ENCODE data around the gene IL13RA1. TPM values are rescaled to one million over a fixed set of nuclear protein-coding genes. Genes with fewer than 3 reads are reported as not detected.
"Not testable (repeated sequence)": the region's sequence is repeated elsewhere in the genome, so short reads cannot be mapped to it uniquely, and the experiment has no call there.

IL13RA1 gene
- total and polyA plus RNA-seq, 3 experiments from 2014 or later: 0.59 to 0.60 TPM; not detected in 1

- Histone ChIP-seq H3K36me3 (ENCODE audit: insufficient read depth, low read length) (no peaks in the 10 kb centered on the region), H3K4me3 (ENCODE audit: low read length) (no peak overlapping the region), H3K27ac (ENCODE audit: low read depth, low read length) (no peak overlapping the region), H3K9me3 (ENCODE audit: low read length) (no peaks in the 10 kb centered on the region), H3K27me3 (ENCODE audit: insufficient read depth, low read length, poor library complexity, severe bottlenecking) (no peaks in the 10 kb centered on the region), H3K4me1 (ENCODE audit: insufficient read depth, low read length) (no peaks in the 10 kb centered on the region)
- no peak overlapping the region for H3K4me3 Mint-ChIP-seq
- peak overlapping the region in 3 of 8 donors; percentile 7 to 81 (median 43) for H3K27ac Mint-ChIP-seq
- H3K9me3 Mint-ChIP-seq: no peaks in the 10 kb centered on the region
- ChIA-PET CTCF (no interaction called here), POLR2A (no interaction called here)
- H3K36me3 Mint-ChIP-seq: peaks cover 0 to 4% (median 0%) of the 10 kb centered on the region in 3 donors
- H3K4me1 Mint-ChIP-seq: peaks cover 0 to 9% (median 8%) of the 10 kb centered on the region in 3 donors
- DNase-seq: no peak
- H3K27me3 Mint-ChIP-seq: peaks cover 0 to 2% of the 10 kb centered on the region in 2 donors
Measured at GRCh38 chrX:118698516-118699170, 28.8 kb upstream of the IL13RA1 start.

- Histone ChIP-seq H3K36me3 (ENCODE audit: insufficient read depth, low read length) (no peaks in the 10 kb centered on the region), H3K4me1 (ENCODE audit: insufficient read depth, low read length) (no peaks in the 10 kb centered on the region), H3K4me3 (ENCODE audit: low read length) (no peak overlapping the region), H3K27ac (ENCODE audit: low read depth, low read length) (no peak overlapping the region), H3K9me3 (ENCODE audit: low read length) (no peaks in the 10 kb centered on the region), H3K27me3 (ENCODE audit: insufficient read depth, low read length, poor library complexity, severe bottlenecking) (no peaks in the 10 kb centered on the region)
- H3K9me3 Mint-ChIP-seq: no peaks in the 10 kb centered on the region
- H3K27me3 Mint-ChIP-seq: peaks cover 0 to 2% of the 10 kb centered on the region in 2 donors
- DNase-seq: no peak
- H3K27ac Mint-ChIP-seq: peak overlapping the region in 3 of 8 donors; percentile 3 to 52 (median 15)
- H3K36me3 Mint-ChIP-seq: no peaks in the 10 kb centered on the region
- no peak overlapping the region for H3K4me3 Mint-ChIP-seq
- CTCF ChIA-PET: no interaction called here
- peaks cover 2 to 12% (median 8%) of the 10 kb centered on the region in 3 donors for H3K4me1 Mint-ChIP-seq
- POLR2A ChIA-PET: no interaction called here
Measured at GRCh38 chrX:118702741-118703140, 24.7 kb upstream of the IL13RA1 start.

GRCh38 chrX:118706681-118707080, 20.7 kb upstream of the IL13RA1 start:
- CTCF ChIA-PET: no interaction called here

GRCh38 chrX:118714521-118714920, 12.9 kb upstream of the IL13RA1 start:
- DNase-seq: no peak
- CTCF ChIA-PET: no interaction called here
- Mint-ChIP-seq H3K27ac (no peak overlapping the region), H3K9me3 (no peaks in the 10 kb centered on the region), H3K4me3 (no peak overlapping the region), H3K36me3 (peaks cover 0 to 3% (median 0%) of the 10 kb centered on the region in 3 donors), H3K4me1 (no peaks in the 10 kb centered on the region), H3K27me3 (peaks cover 7 to 14% of the 10 kb centered on the region in 2 donors)
- H3K9me3 ChIP-seq (ENCODE audit: low read length): no peaks in the 10 kb centered on the region
- H3K36me3 ChIP-seq (ENCODE audit: insufficient read depth, low read length): no peaks in the 10 kb centered on the region
- H3K4me3 ChIP-seq (ENCODE audit: low read length): no peak overlapping the region
- H3K27me3 ChIP-seq (ENCODE audit: insufficient read depth, low read length, poor library complexity, severe bottlenecking): no peaks in the 10 kb centered on the region
- no peaks in the 10 kb centered on the region for H3K4me1 ChIP-seq (ENCODE audit: insufficient read depth, low read length)
- H3K27ac ChIP-seq (ENCODE audit: low read depth, low read length): no peak overlapping the region
- POLR2A ChIA-PET: no interaction called here

More at GRCh38 chrX:118706681-118707080, 20.7 kb upstream of the IL13RA1 start:
- Mint-ChIP-seq H3K27me3 (peaks cover 0 to 4% of the 10 kb centered on the region in 2 donors), H3K4me3 (no peak overlapping the region), H3K9me3 (no peaks in the 10 kb centered on the region), H3K4me1 (peaks cover 2 to 12% (median 8%) of the 10 kb centered on the region in 3 donors), H3K27ac (no peak overlapping the region), H3K36me3 (no peaks in the 10 kb centered on the region)
- DNase-seq: no peak
- H3K4me3 ChIP-seq (ENCODE audit: low read length): no peak overlapping the region
- POLR2A ChIA-PET: no interaction called here
- no peaks in the 10 kb centered on the region for H3K4me1 ChIP-seq (ENCODE audit: insufficient read depth, low read length)
- no peaks in the 10 kb centered on the region for H3K9me3 ChIP-seq (ENCODE audit: low read length)
- no peak overlapping the region for H3K27ac ChIP-seq (ENCODE audit: low read depth, low read length)
- H3K27me3 ChIP-seq (ENCODE audit: insufficient read depth, low read length, poor library complexity, severe bottlenecking): no peaks in the 10 kb centered on the region
- no peaks in the 10 kb centered on the region for H3K36me3 ChIP-seq (ENCODE audit: insufficient read depth, low read length)

GRCh38 chrX:118715917-118716316, 11.5 kb upstream of the IL13RA1 start:
- CTCF ChIA-PET: not testable (repeated sequence)
- H3K4me3 Mint-ChIP-seq: peak overlapping the region in 1 of 7 donors; percentile 70

GRCh38 chrX:118716833-118717232, 10.6 kb upstream of the IL13RA1 start:
- H3K27ac Mint-ChIP-seq; H3K4me3 ChIP-seq (ENCODE audit: low read length); CTCF ChIA-PET; H3K36me3 Mint-ChIP-seq; H3K27me3 ChIP-seq (ENCODE audit: insufficient read depth, low read length, poor library complexity, severe bottlenecking); H3K27ac ChIP-seq (ENCODE audit: low read depth, low read length); H3K4me3 Mint-ChIP-seq; H3K9me3 Mint-ChIP-seq; DNase-seq; POLR2A ChIA-PET; H3K36me3 ChIP-seq (ENCODE audit: insufficient read depth, low read length); H3K4me1 Mint-ChIP-seq; H3K9me3 ChIP-seq (ENCODE audit: low read length); H3K4me1 ChIP-seq (ENCODE audit: insufficient read depth, low read length): not testable (repeated sequence)
- peaks cover 10 to 14% of the 10 kb centered on the region in 2 donors for H3K27me3 Mint-ChIP-seq

More at GRCh38 chrX:118715917-118716316, 11.5 kb upstream of the IL13RA1 start:
- H3K36me3 Mint-ChIP-seq; H3K9me3 ChIP-seq (ENCODE audit: low read length); POLR2A ChIA-PET; H3K4me3 ChIP-seq (ENCODE audit: low read length); DNase-seq; H3K27ac Mint-ChIP-seq; H3K9me3 Mint-ChIP-seq; H3K27ac ChIP-seq (ENCODE audit: low read depth, low read length); H3K36me3 ChIP-seq (ENCODE audit: insufficient read depth, low read length); H3K4me1 ChIP-seq (ENCODE audit: insufficient read depth, low read length); H3K27me3 ChIP-seq (ENCODE audit: insufficient read depth, low read length, poor library complexity, severe bottlenecking); H3K4me1 Mint-ChIP-seq: not testable (repeated sequence)
- H3K27me3 Mint-ChIP-seq: peaks cover 10 to 14% of the 10 kb centered on the region in 2 donors

GRCh38 chrX:118717678-118718391, 9.6 kb upstream of the IL13RA1 start:
- DNase-seq: no peak
- H3K36me3 ChIP-seq (ENCODE audit: insufficient read depth, low read length): no peaks in the 10 kb centered on the region
- ChIA-PET POLR2A (no interaction called here), CTCF (no interaction called here)
- Mint-ChIP-seq H3K27me3 (peaks cover 10 to 15% of the 10 kb centered on the region in 2 donors), H3K9me3 (no peaks in the 10 kb centered on the region), H3K4me1 (no peaks in the 10 kb centered on the region), H3K36me3 (peaks cover 0 to 3% (median 0%) of the 10 kb centered on the region in 3 donors), H3K27ac (no peak overlapping the region), H3K4me3 (no peak overlapping the region)
- H3K27me3 ChIP-seq (ENCODE audit: insufficient read depth, low read length, poor library complexity, severe bottlenecking): no peaks in the 10 kb centered on the region
- no peak overlapping the region for H3K4me3 ChIP-seq (ENCODE audit: low read length)
- no peaks in the 10 kb centered on the region for H3K4me1 ChIP-seq (ENCODE audit: insufficient read depth, low read length)
- no peak overlapping the region for H3K27ac ChIP-seq (ENCODE audit: low read depth, low read length)
- H3K9me3 ChIP-seq (ENCODE audit: low read length): no peaks in the 10 kb centered on the region

- H3K27ac ChIP-seq (ENCODE audit: low read depth, low read length): no peak overlapping the region
- Mint-ChIP-seq H3K36me3 (peaks cover 0 to 3% (median 0%) of the 10 kb centered on the region in 3 donors), H3K27me3 (peaks cover 15 to 24% of the 10 kb centered on the region in 2 donors)
Measured at GRCh38 chrX:118718737-118719136, 8.7 kb upstream of the IL13RA1 start.

More at GRCh38 chrX:118718737-118719136, 8.7 kb upstream of the IL13RA1 start:
- CTCF ChIA-PET: no interaction called here
- Mint-ChIP-seq H3K4me1 (no peaks in the 10 kb centered on the region), H3K4me3 (no peak overlapping the region), H3K9me3 (no peaks in the 10 kb centered on the region), H3K27ac (no peak overlapping the region)
- no peaks in the 10 kb centered on the region for H3K36me3 ChIP-seq (ENCODE audit: insufficient read depth, low read length)
- no peaks in the 10 kb centered on the region for H3K9me3 ChIP-seq (ENCODE audit: low read length)
- no peak overlapping the region for H3K4me3 ChIP-seq (ENCODE audit: low read length)
- no peak for DNase-seq
- no peaks in the 10 kb centered on the region for H3K4me1 ChIP-seq (ENCODE audit: insufficient read depth, low read length)
- POLR2A ChIA-PET: no interaction called here
- H3K27me3 ChIP-seq (ENCODE audit: insufficient read depth, low read length, poor library complexity, severe bottlenecking): no peaks in the 10 kb centered on the region

All from CD8-positive, alpha-beta memory T cell (primary cell).